Astrocyte (in vitro differentiated cells and primary cell): Measurements from ENCODE around the gene SLC48A1. TPM values are rescaled to one million over a fixed set of nuclear protein-coding genes. Genes with fewer than 3 reads are reported as not detected.
A peak's percentile ranks its signal among the peaks of the same experiment; 100 is the strongest.

ENCODE experiments used
- DNase-seq: peaks from one replicate; pipeline ENCODE4 v3.0.0-alpha.2; 2010; ENCODE audit warnings: low read depth
- FAIRE-seq: peaks from 2 replicates; lab custom pipeline; 2011; peaks lifted over from hg19 to GRCh38; lab: Jason Lieb, UNC
- H2AFZ ChIP-seq: 2 replicates; pipeline ENCODE4 v1.6.0; 2012; ENCODE audit warnings: low read depth, low read length, inconsistent platforms
- H3K27ac ChIP-seq: 2 replicates; pipeline ENCODE4 v1.5.1; 2011; ENCODE audit warnings: low read depth, low read length, inconsistent platforms
- H3K27me3 ChIP-seq: 2 replicates; pipeline ENCODE4 v1.6.0; 2011; ENCODE audit warnings: low read length, inconsistent platforms; ENCODE audit not compliant: insufficient read depth
- H3K36me3 ChIP-seq: 2 replicates; pipeline ENCODE4 v1.5.1; 2011; ENCODE audit warnings: low read length, inconsistent platforms; ENCODE audit not compliant: insufficient read depth
- H3K4me1 ChIP-seq: 2 replicates; pipeline ENCODE4 v1.5.1; 2011; ENCODE audit warnings: low read length, inconsistent platforms; ENCODE audit not compliant: insufficient read depth
- H3K4me2 ChIP-seq: 2 replicates; pipeline ENCODE4 v1.6.0; 2012; ENCODE audit warnings: low read length, inconsistent platforms
- H3K4me3 ChIP-seq: 2 replicates; pipeline ENCODE4 v1.5.1; 2011; ENCODE audit warnings: low read depth, mild to moderate bottlenecking, low read length, inconsistent platforms; ENCODE audit not compliant: insufficient read depth
- H3K79me2 ChIP-seq: 2 replicates; pipeline ENCODE4 v1.6.0; 2012; ENCODE audit warnings: mild to moderate bottlenecking, low read length, inconsistent platforms; ENCODE audit not compliant: insufficient read depth
- H3K9ac ChIP-seq: 2 replicates; pipeline ENCODE4 v1.6.0; 2012; ENCODE audit warnings: mild to moderate bottlenecking, low read length, inconsistent platforms
- H3K9me3 ChIP-seq: 2 replicates; pipeline ENCODE4 v1.5.1; 2012; ENCODE audit warnings: low read depth, mild to moderate bottlenecking, low read length, inconsistent platforms; ENCODE audit not compliant: insufficient read depth
- H4K20me1 ChIP-seq: 2 replicates; pipeline ENCODE4 v1.6.0; 2012; ENCODE audit warnings: low read length, inconsistent platforms; ENCODE audit not compliant: insufficient read depth
- H3K27ac Mint-ChIP-seq: one replicate; pipeline ENCODE4 v1.8.0; 2021; ENCODE audit warnings: mild to moderate bottlenecking, mixed read lengths; ENCODE audit not compliant: unreplicated experiment
- H3K27me3 Mint-ChIP-seq: one replicate; pipeline ENCODE4 v1.8.0; 2021; ENCODE audit warnings: low read depth, mixed read lengths; ENCODE audit not compliant: unreplicated experiment
- H3K36me3 Mint-ChIP-seq: one replicate; pipeline ENCODE4 v1.8.0; 2021; ENCODE audit warnings: low read depth, mixed read lengths; ENCODE audit not compliant: unreplicated experiment
- H3K4me1 Mint-ChIP-seq: one replicate; pipeline ENCODE4 v1.8.0; 2021; ENCODE audit warnings: low read depth, mixed read lengths; ENCODE audit not compliant: unreplicated experiment
- H3K4me3 Mint-ChIP-seq: one replicate; pipeline ENCODE4 v1.8.0; 2021; ENCODE audit warnings: mild to moderate bottlenecking, moderate library complexity, mixed read lengths; ENCODE audit not compliant: unreplicated experiment
- H3K9me3 Mint-ChIP-seq: one replicate; pipeline ENCODE4 v1.8.0; 2021; ENCODE audit warnings: mild to moderate bottlenecking, mixed read lengths; ENCODE audit not compliant: unreplicated experiment
- EZH2 ChIP-seq: IDR thresholded peaks from 2 replicates; pipeline ENCODE4 v1.6.1; 2012; ENCODE audit warnings: mild to moderate bottlenecking, low read length, inconsistent platforms; ENCODE audit not compliant: insufficient read depth
- total RNA-seq: library from RNA; stranded (reverse); gene quantifications from 2 replicates; pipeline ENCODE4 v1.2.1, GENCODE V29; 2021
- TF ChIP-seq, protein P1 (sequence below): IDR thresholded peaks from 2 replicates; pipeline ENCODE4 v1.5.1; 2011; ENCODE audit warnings: low read depth, mild to moderate bottlenecking, inconsistent platforms, low read length, moderate library complexity; ENCODE audit not compliant: insufficient read depth

Gene SLC48A1
- total RNA-seq, 1 donor from 2014 or later = 23.8 TPM

DNA sequence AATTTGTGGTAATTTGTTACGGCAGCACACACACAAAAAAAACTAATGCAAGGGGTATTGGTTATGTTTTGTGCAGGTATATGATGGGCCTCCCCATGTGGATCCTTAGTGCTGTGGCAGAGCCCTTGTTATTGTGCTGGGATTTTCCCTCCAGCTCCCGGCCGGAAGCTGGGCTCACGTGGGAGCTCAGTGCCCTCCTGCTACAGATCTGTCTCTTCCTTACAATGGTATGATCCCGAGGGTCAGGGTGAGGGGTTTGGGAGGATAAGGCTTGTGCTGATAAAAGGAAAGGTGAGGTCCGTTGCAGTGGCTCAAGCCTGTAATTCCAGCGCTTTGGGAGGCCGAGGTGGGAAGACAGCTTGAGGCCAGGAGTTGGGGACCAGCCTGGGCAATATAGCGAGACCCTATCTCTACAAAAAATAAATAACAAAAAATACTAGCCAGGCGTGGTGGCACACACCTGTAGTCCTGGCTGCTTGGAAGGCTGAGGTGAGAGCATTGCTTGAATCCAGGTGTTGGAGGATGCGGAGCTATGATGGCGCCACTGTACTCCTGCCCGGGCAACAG, 861 bp upstream of the SLC48A1 start:
- FAIRE-seq (no peak), DNase-seq (no peak)
- H3K4me2 ChIP-seq = peak overlapping the region; percentile 96
- no peak overlapping the region for H2AFZ ChIP-seq
- Mint-ChIP-seq H3K4me3 (peak overlapping the region; percentile 88), H3K4me1 (peaks cover 20% of the 10 kb centered on the region), H3K27me3 (no peaks in the 10 kb centered on the region), H3K27ac (peak overlapping the region; percentile 78), H3K9me3 (no peaks in the 10 kb centered on the region), H3K36me3 (no peaks in the 10 kb centered on the region)
- H3K79me2 ChIP-seq = no peaks in the 10 kb centered on the region
- H4K20me1 ChIP-seq = no peaks in the 10 kb centered on the region
- H3K27me3 ChIP-seq = no peaks in the 10 kb centered on the region
- no peaks in the 10 kb centered on the region for H3K36me3 ChIP-seq
- H3K4me3 ChIP-seq = no peak overlapping the region
- H3K4me1 ChIP-seq = peaks cover 15% of the 10 kb centered on the region
- peak overlapping the region; percentile 57 for H3K9ac ChIP-seq
- H3K27ac ChIP-seq = no peak overlapping the region
- TF ChIP-seq, protein P1, sequence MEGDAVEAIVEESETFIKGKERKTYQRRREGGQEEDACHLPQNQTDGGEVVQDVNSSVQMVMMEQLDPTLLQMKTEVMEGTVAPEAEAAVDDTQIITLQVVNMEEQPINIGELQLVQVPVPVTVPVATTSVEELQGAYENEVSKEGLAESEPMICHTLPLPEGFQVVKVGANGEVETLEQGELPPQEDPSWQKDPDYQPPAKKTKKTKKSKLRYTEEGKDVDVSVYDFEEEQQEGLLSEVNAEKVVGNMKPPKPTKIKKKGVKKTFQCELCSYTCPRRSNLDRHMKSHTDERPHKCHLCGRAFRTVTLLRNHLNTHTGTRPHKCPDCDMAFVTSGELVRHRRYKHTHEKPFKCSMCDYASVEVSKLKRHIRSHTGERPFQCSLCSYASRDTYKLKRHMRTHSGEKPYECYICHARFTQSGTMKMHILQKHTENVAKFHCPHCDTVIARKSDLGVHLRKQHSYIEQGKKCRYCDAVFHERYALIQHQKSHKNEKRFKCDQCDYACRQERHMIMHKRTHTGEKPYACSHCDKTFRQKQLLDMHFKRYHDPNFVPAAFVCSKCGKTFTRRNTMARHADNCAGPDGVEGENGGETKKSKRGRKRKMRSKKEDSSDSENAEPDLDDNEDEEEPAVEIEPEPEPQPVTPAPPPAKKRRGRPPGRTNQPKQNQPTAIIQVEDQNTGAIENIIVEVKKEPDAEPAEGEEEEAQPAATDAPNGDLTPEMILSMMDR = no peak
- no peak for TF ChIP-seq EZH2
- H3K9me3 ChIP-seq = no peaks in the 10 kb centered on the region

DNA sequence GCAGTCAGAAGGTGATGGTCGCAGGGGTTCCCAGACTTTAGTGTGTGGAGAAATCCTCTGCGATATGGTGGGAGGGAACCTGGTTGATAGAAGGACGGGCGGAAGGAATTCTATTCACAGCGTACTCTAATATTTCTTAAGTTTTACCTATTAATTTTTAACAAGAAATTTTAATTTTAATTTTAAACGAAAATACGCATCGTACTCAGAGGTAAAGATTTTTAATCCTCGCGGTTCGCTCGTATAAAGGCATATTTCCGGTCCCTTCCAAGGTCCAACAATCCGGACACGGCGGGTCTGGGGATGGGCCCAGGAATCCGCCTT, 338 bp upstream of the SLC48A1 start:
- no peak for DNase-seq
- H3K27ac ChIP-seq = no peak overlapping the region
- H3K4me1 Mint-ChIP-seq = peaks cover 19% of the 10 kb centered on the region

More for the DNA sequence above, 338 bp upstream of the SLC48A1 start:
- Histone ChIP-seq H3K36me3 (no peaks in the 10 kb centered on the region), H3K9me3 (no peaks in the 10 kb centered on the region), H3K4me1 (peaks cover 11% of the 10 kb centered on the region), H3K9ac (peak overlapping the region; percentile 57), H3K79me2 (no peaks in the 10 kb centered on the region), H2AFZ (peak overlapping the region; percentile 70), H3K27me3 (no peaks in the 10 kb centered on the region), H3K4me3 (peak overlapping the region; percentile 62), H3K4me2 (peak overlapping the region; percentile 96), H4K20me1 (no peaks in the 10 kb centered on the region)
- H3K36me3 Mint-ChIP-seq = no peaks in the 10 kb centered on the region
- peak overlapping the region; percentile 88 for H3K4me3 Mint-ChIP-seq
- TF ChIP-seq, protein P1 = no peak
- FAIRE-seq = no peak
- no peak overlapping the region for H3K27ac Mint-ChIP-seq
- no peaks in the 10 kb centered on the region for H3K9me3 Mint-ChIP-seq
- no peaks in the 10 kb centered on the region for H3K27me3 Mint-ChIP-seq
